GM12892 (cell line): ENCODE data around the gene POLRMT.
"Not testable (repeated sequence)": the region's sequence is repeated elsewhere in the genome, so short reads cannot be mapped to it uniquely, and the experiment has no call there.

Experiments
- DNase-seq: peaks from one replicate; pipeline ENCODE4 v3.0.0; 2011; ENCODE audit not compliant: insufficient read length
- FAIRE-seq: peaks from 2 replicates; lab custom pipeline; 2011; peaks lifted over from hg19 to GRCh38; lab: Jason Lieb, UNC
- POLR2A ChIP-seq: IDR thresholded peaks from 2 replicates; pipeline ENCODE4 v1.6.1; 2011; ENCODE audit warnings: low read depth, low read length, control low read depth
- POLR2AphosphoS5 ChIP-seq: IDR thresholded peaks from 2 replicates; pipeline ENCODE4 v1.6.1; 2011; ENCODE audit warnings: low read depth, low read length, control low read depth
- TAF1 ChIP-seq: IDR thresholded peaks from 2 replicates; pipeline ENCODE4 v1.6.1; 2011; ENCODE audit warnings: low read depth, mild to moderate bottlenecking, control low read depth, low read length, borderline replicate concordance

POLRMT gene

GRCh38 chr19:589693-590395 is 43.5 kb downstream of the POLRMT start, which contains the start of gene HCN2:
TSS of gene HCN2 (plus strand) at chr19:589881. CDS start at chr19:589946, 65 bp downstream.
- DNase-seq = no peak

DNA sequence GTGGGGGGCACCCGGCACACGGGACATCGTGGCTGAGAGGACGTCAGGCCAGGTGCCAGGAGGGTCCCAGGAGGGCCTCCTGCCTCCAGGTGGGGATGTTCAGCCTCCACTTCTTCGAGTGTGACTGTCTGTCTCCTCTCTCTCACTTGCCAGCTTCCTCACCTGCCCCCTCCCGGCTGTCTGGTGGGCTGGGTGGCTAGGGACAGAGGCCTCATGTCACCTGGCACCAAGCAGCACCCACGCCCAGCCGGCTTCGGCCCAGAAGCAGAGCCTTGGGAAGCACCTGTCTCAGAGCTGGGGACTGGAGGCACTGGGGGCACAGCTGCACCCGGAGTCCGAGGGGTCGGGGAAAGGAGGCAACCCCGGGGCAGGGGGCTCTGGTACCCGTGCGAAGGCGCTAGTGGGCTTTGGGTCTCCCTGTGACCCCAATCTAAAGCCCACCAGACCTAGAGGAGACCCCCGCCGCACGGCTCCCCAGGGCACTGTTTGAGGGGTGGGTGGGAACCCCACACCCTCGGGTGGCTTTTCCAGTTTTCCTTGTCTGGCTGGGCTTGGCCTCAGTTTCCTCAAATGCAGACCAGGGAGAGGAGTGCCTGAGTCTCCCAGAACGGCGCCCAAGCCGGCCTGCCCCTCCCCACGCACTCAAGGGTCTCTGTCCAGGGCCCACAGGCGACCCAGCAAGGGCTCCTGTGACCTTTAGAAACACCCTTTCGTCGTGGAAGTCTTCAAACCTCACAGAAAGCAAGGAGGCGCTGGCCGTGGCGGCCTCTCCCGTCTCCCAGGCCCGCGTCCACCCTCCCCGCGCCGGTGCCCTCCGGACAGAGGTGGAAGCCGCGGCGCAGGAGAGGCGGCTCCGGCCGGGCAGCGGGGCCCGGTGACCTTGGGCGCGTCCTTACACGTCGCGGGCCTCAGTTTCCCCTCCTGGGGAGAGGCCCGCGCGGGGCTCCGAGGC is 44.3 kb downstream of the POLRMT start:
- no peak for TF ChIP-seq TAF1
- no peak for TF ChIP-seq POLR2A
- TF ChIP-seq POLR2AphosphoS5 = no peak
- FAIRE-seq (no peak), DNase-seq (no peak)

More at GRCh38 chr19:589693-590395, 43.5 kb downstream of the POLRMT start, which contains the start of gene HCN2:
- no peak for FAIRE-seq
- TF ChIP-seq POLR2A = no peak
- no peak for TF ChIP-seq POLR2AphosphoS5
- TF ChIP-seq TAF1 = no peak

DNA sequence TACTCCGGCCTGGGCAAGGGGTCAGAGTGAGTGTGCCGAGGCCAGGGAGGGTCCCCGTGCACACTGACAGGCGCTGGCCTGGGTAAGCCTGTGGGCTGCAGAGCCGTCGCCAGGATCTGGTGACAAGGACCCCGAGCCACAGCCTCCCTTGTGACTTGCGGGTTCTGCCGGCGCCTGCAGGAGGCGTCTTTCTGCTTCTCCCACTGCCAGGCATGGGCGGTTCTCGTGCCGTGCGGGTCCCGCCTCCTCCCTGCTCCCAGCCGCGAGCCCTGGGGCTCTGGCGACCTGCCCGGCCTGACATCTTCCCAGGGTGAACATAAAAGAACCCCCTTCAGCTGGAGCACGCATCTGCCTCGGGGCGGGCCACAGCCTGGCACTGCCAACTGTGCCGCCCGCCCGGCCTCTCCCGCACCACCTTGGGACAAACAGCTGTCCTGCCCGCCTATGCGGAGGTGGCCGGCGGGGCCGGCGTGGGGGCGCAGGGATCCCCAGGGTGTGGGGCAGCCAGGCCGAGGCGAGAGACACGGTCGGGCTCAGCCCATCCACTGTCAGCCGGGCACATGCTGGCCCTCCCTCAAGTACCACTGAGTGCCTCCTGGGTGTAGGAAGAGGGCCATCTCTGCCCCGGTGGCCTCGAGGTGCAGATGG is 45.1 kb downstream of the POLRMT start:
- FAIRE-seq = peak; percentile 5
- DNase-seq = peak; percentile 61
- TF ChIP-seq POLR2AphosphoS5 (no peak), POLR2A (no peak), TAF1 (no peak)

DNA sequence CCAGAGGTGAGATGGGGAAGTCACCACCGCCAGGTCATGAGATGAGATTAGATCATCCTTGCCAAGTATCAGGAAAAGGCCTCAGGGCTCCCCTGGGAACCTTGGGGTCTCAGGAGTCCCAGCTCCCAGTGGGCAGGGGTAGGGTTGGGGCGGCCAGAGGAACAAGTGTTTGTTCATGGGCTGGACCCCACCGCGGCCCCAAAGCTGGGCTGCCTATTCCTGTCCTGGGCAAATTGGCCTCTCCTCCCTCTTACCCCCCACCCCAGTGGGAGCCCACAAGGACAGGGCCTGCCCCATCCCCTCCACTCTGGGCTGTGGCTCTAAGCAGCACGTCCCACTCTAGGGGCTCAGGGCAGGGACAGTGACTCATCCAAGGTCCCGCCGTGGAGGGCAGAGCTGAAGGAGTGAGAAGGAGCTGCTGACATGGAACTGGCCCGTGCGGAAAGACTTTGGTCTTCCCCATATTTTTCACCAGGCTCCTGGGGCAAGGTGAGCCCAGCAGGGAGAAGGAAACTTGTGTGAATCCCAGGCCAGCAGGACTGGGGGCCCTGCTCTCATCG is 47.7 kb downstream of the POLRMT start:
- TF ChIP-seq TAF1 (no peak), POLR2A (no peak), POLR2AphosphoS5 (no peak)
- DNase-seq (no peak), FAIRE-seq (no peak)

DNA sequence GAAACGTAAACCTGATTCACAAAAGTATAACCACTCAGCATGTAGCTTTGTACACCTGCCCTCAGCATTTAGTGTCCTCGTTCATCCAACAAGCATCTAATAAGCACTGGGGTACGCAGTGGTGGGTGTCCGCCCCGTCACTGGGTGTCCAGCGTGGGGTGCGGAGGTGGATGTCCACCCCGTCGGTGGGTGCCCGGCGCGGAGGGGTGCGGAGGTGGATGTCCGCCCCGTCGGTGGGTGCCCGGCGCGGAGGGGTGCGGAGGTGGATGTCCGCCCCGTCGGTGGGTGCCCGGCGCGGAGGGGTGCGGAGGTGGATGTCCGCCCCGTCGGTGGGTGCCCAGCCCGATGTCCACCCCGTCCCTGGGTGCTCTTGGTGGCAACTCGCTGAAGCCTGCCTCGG is 48.2 kb downstream of the POLRMT start:
- DNase-seq, FAIRE-seq: not testable (repeated sequence)

- FAIRE-seq = peak; percentile 27
These were observed 48.9 kb downstream of the POLRMT start for GRCh38 chr19:584240-585001.

GRCh38 chr19:583968-584239 is 49.4 kb downstream of the POLRMT start:
- FAIRE-seq (no peak), DNase-seq (no peak)
- peak; percentile 56; the same call in 1 of the 2 replicates for TF ChIP-seq POLR2A
- TF ChIP-seq TAF1 = no peak
- peak; percentile 65; the same call in 1 of the 2 replicates for TF ChIP-seq POLR2AphosphoS5

More at GRCh38 chr19:584240-585001, 48.9 kb downstream of the POLRMT start:
- peak; percentile 90 for DNase-seq
- TF ChIP-seq TAF1 (no peak), POLR2A (no peak; the same call in 1 of the 2 replicates), POLR2AphosphoS5 (peak; percentile 65; the same call in 1 of the 2 replicates)

GRCh38 chr19:583198-583967 is 50.0 kb downstream of the POLRMT start:
- no peak for TF ChIP-seq POLR2A
- no peak for TF ChIP-seq TAF1
- no peak; the same call in 1 of the 2 replicates for TF ChIP-seq POLR2AphosphoS5
- FAIRE-seq (no peak), DNase-seq (no peak)

GRCh38 chr19:582497-583197 is 50.7 kb downstream of the POLRMT start:
- FAIRE-seq (no peak), DNase-seq (no peak)
- TF ChIP-seq TAF1 = no peak
- no peak for TF ChIP-seq POLR2A
- TF ChIP-seq POLR2AphosphoS5 = no peak
